NCI-H1930 (cell line): ENCODE data around the gene SMIM14.
"Not testable (repeated sequence)": the region's sequence is repeated elsewhere in the genome, so short reads cannot be mapped to it uniquely, and the experiment has no call there.

Experiments
- DNase-seq, 2 experiments: peaks; one replicate each; lab custom pipeline; 2025; lab: John Stamatoyannopoulos, UW

Gene SMIM14

GRCh38 chr4:39638354-39639239, at the start of gene SMIM14:
Gene SMIM14 (minus strand): TSS chr4:39638865. CDS start chr4:39605145, 33,720 bp downstream.
- DNase-seq, result peak; percentile 88 to 93

- no peak for DNase-seq
Observed at GRCh38 chr4:39687014-39687413, 48.3 kb upstream of the SMIM14 start.

GRCh38 chr4:39685990-39686389, 47.3 kb upstream of the SMIM14 start:
- DNase-seq, result no peak

GRCh38 chr4:39682138-39682537, 43.5 kb upstream of the SMIM14 start:
- DNase-seq, result no peak

GRCh38 chr4:39681003-39681402, 42.3 kb upstream of the SMIM14 start:
- DNase-seq, result not testable (repeated sequence)

GRCh38 chr4:39675681-39676080, 37.0 kb upstream of the SMIM14 start:
- not testable (repeated sequence) for DNase-seq

GRCh38 chr4:39670296-39670695, 31.6 kb upstream of the SMIM14 start:
- DNase-seq, result not testable (repeated sequence)

- DNase-seq, result no peak
Observed at GRCh38 chr4:39668887-39669286, 30.2 kb upstream of the SMIM14 start.

- no peak for DNase-seq
Observed at GRCh38 chr4:39667706-39668105, 29.0 kb upstream of the SMIM14 start.

GRCh38 chr4:39664828-39665731, 26.4 kb upstream of the SMIM14 start:
- no peak for DNase-seq

GRCh38 chr4:39662683-39663082, 24.0 kb upstream of the SMIM14 start:
- DNase-seq, result no peak

GRCh38 chr4:39660757-39661156, 22.1 kb upstream of the SMIM14 start:
- DNase-seq, result no peak

- no peak for DNase-seq
Observed at GRCh38 chr4:39660045-39660444, 21.4 kb upstream of the SMIM14 start.

GRCh38 chr4:39658756-39659155, 20.1 kb upstream of the SMIM14 start:
- no peak for DNase-seq

GRCh38 chr4:39657465-39657864, 18.8 kb upstream of the SMIM14 start:
- DNase-seq, result no peak

GRCh38 chr4:39656638-39657037, 18.0 kb upstream of the SMIM14 start:
- not testable (repeated sequence) for DNase-seq

- DNase-seq, result no peak
Observed at GRCh38 chr4:39655876-39656275, 17.2 kb upstream of the SMIM14 start.

- DNase-seq, result no peak
Observed at GRCh38 chr4:39655211-39655610, 16.5 kb upstream of the SMIM14 start.

- DNase-seq, result not testable (repeated sequence)
Observed at GRCh38 chr4:39651586-39651985, 12.9 kb upstream of the SMIM14 start.

- DNase-seq, result no peak
Observed at GRCh38 chr4:39649639-39650265, 11.1 kb upstream of the SMIM14 start.

GRCh38 chr4:39648827-39649558, 10.3 kb upstream of the SMIM14 start:
- DNase-seq, result no peak

- no peak for DNase-seq
Observed at GRCh38 chr4:39648213-39648612, 9.5 kb upstream of the SMIM14 start.
